ENCODE data around the gene ACO1. TPM values are rescaled to one million over a fixed set of nuclear protein-coding genes. Genes with fewer than 3 reads are reported as not detected.

Gene ACO1
- total and polyA plus RNA-seq, 2 donors (not counting 3 experiments of a cell fraction or from before 2014, with no cell fraction given) = 51.6 to 54.1 TPM

GRCh38 chr9:32449969-32450368 is 65.5 kb downstream of the ACO1 start:
- intact Hi-C loops (cut with micrococcal nuclease) (no loop called here), dilution Hi-C loops (cut with MboI; ENCODE audit: extremely low pct_ligation_motif_present, low sequenced_read_pairs) (no loop called here)
- H3K27me3 ChIP-seq (ENCODE audit: control insufficient read depth in 2 of 2, insufficient read depth in 2 of 2, low read length in 2 of 2) = no peaks in the 10 kb centered on the region
- no peak overlapping the region for H3K4me3 ChIP-seq (replicated peaks in 1 of 3; ENCODE audit: insufficient read depth in 1 of 3, low read depth in 1 of 3, low read length in 3 of 3)
- H3K27ac ChIP-seq (ENCODE audit: insufficient read depth, low read depth, low read length) = no peak overlapping the region
- FAIRE-seq (no peak), DNase-seq (ENCODE audit: low read depth, low spot score) (no peak)
- TF ChIP-seq CTCF (IDR thresholded peaks at IDR 0.05; ENCODE audit: extremely low read depth in 1 of 2, insufficient read depth in 1 of 2, low read depth in 1 of 2, low read length in 2 of 2) = no peak
- TF ChIP-seq FOS (IDR thresholded peaks at IDR 0.05; ENCODE audit: borderline replicate concordance, insufficient read depth, low read length) = no peak
- TF ChIP-seq POLR2A (IDR thresholded peaks at IDR 0.05; ENCODE audit: low read depth, low read length) = no peak
- TF ChIP-seq MYC (IDR thresholded peaks at IDR 0.05; ENCODE audit: low read depth, low read length) = no peak
- TF ChIP-seq EZH2 (IDR thresholded peaks at IDR 0.05; ENCODE audit: borderline replicate concordance, low read depth, low read length, severe bottlenecking) = no peak
- no peak for TF ChIP-seq POLR2AphosphoS5 (IDR thresholded peaks at IDR 0.05; ENCODE audit: insufficient read depth, low read depth, low read length)
- TF ChIP-seq GATA2 (IDR thresholded peaks at IDR 0.05; ENCODE audit: insufficient read depth, insufficient read length, low read depth, low read length) = no peak
- no peak for TF ChIP-seq MAX (IDR thresholded peaks at IDR 0.05; ENCODE audit: insufficient read depth, insufficient read length)
- TF ChIP-seq JUN (IDR thresholded peaks at IDR 0.05; ENCODE audit: borderline replicate concordance, insufficient read depth, insufficient read length, low read depth) = no peak
- no peak overlapping the region for H3K4me2 ChIP-seq (ENCODE audit: insufficient read depth, low read length)
- no peaks in the 10 kb centered on the region for H3K9me3 ChIP-seq (replicated peaks; ENCODE audit: control insufficient read depth, insufficient read depth, low read length)
- H4K20me1 ChIP-seq (replicated peaks; ENCODE audit: control insufficient read depth, extremely low read depth, insufficient read depth, low read length) = no peaks in the 10 kb centered on the region
- no peaks in the 10 kb centered on the region for H3K79me2 ChIP-seq (ENCODE audit: control insufficient read depth, insufficient read depth, low read length)
- no peak overlapping the region for H2AFZ ChIP-seq (ENCODE audit: low read depth, low read length)
- no TSS peak for BruUV-seq (replicated peaks)
- H3K4me1 ChIP-seq (ENCODE audit: control insufficient read depth, extremely low read depth, insufficient read depth, low read length) = no peaks in the 10 kb centered on the region
- no peaks in the 10 kb centered on the region for H3K9me1 ChIP-seq (replicated peaks; ENCODE audit: control insufficient read depth, extremely low read depth, insufficient read depth, low read length)
- ChIA-PET CTCF (interaction anchor here (0.9 to 1.0 kb wide), 2 partner anchors 19 to 71 kb away, joined by 3 to 4 read pairs; no protein-coding TSS in a partner anchor), POLR2A (no interaction called here)
- peaks cover 8 to 23% of the 10 kb centered on the region in 2 experiments for H3K36me3 ChIP-seq (ENCODE audit: control insufficient read depth in 2 of 2, extremely low read depth in 1 of 2, insufficient read depth in 2 of 2, low read length in 2 of 2)
- H3K9ac ChIP-seq (replicated peaks; ENCODE audit: extremely low read depth, insufficient read depth, low read length) = no peak overlapping the region

Data from endothelial cell of umbilical vein (primary cell).